Measurements from ENCODE around the gene TDRD12. TPM values are rescaled to one million over a fixed set of nuclear protein-coding genes. Genes with fewer than 3 reads are reported as not detected.
"Not testable (repeated sequence)": the region's sequence is repeated elsewhere in the genome, so short reads cannot be mapped to it uniquely, and the experiment has no call there.

Gene TDRD12
- total RNA-seq, 4 donors from 2014 or later = 2.0 to 5.7 TPM; not detected in 2

DNA sequence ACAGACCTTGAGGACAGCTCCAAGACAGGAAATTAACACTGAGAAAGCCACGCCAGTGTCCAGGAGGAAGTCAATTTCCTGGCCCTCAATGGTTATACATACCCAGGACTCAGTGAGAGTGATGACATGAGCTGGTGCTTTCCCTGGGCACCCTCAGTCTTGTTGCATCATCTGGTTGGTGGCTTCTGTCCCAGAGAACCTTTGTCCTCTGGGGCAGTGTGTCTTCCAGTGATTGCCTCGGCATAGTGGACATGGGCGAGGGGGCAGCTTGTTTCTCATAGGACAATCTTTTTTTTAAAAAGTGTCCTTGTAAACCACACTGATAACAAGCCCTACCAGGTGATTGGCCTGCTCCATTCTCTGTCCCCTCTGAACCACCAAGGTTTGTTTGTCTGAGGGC, 22.8 kb upstream of the TDRD12 start:
- intact Hi-C loops (cut with DNase I; ENCODE audit: low total_unique reads); H3K9me3 ChIP-seq; H3K36me3 ChIP-seq; H3K4me1 ChIP-seq; H3K27me3 ChIP-seq; H3K4me3 ChIP-seq; DNase-seq; H3K27ac ChIP-seq: not testable (repeated sequence)

DNA sequence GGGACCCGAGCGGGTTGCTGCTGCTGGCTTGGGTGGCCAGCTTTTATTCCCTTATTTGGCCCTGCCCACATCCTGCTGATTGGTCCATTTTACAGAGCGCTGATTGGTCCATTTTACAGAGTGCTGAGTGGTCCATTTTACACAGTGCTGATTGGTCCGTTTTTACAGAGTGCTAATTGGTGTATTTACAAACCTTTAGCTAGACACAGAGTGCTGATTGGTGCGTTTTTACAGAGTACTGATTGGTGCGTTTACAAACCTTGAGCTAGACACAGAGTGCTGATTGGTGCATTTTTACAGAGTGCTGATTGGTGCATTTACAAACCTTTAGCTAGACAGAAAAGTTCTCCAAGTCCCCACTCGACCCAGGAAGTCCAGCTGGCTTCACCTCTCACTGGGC, 19.4 kb upstream of the TDRD12 start:
- DNase-seq; H3K36me3 ChIP-seq; H3K27ac ChIP-seq; H3K4me1 ChIP-seq; H3K27me3 ChIP-seq; H3K4me3 ChIP-seq; intact Hi-C loops (cut with DNase I; ENCODE audit: low total_unique reads): not testable (repeated sequence)
- H3K9me3 ChIP-seq = peaks cover 0 to 20% of the 10 kb centered on the region in 2 donors

DNA sequence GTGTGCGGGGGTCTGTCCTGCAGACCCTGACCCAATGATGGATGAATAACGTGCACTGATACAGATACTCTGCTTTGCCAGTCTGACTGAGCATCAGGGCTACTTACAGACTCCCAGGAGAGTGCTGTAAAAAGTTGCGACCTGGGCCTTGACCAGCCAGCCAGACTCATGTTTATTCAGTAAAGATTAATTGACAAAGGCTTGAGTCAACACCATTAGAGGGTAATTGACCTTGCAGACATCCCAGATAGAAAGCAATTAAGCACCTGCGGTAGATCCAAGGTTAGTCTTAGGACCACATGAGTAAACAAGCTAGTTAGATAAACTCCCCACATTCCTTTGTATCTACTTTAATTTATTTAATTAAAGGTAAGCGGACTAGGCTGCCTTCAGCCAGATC, 17.6 kb upstream of the TDRD12 start:
- TF ChIP-seq, protein P1, sequence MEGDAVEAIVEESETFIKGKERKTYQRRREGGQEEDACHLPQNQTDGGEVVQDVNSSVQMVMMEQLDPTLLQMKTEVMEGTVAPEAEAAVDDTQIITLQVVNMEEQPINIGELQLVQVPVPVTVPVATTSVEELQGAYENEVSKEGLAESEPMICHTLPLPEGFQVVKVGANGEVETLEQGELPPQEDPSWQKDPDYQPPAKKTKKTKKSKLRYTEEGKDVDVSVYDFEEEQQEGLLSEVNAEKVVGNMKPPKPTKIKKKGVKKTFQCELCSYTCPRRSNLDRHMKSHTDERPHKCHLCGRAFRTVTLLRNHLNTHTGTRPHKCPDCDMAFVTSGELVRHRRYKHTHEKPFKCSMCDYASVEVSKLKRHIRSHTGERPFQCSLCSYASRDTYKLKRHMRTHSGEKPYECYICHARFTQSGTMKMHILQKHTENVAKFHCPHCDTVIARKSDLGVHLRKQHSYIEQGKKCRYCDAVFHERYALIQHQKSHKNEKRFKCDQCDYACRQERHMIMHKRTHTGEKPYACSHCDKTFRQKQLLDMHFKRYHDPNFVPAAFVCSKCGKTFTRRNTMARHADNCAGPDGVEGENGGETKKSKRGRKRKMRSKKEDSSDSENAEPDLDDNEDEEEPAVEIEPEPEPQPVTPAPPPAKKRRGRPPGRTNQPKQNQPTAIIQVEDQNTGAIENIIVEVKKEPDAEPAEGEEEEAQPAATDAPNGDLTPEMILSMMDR (IDR thresholded peaks at IDR 0.05) = no peak
- no peak for TF ChIP-seq POLR2A (IDR thresholded peaks at IDR 0.05)
- intact Hi-C loops (cut with DNase I; ENCODE audit: low total_unique reads) = no loop called here
- Histone ChIP-seq H3K36me3 (no peaks in the 10 kb centered on the region), H3K4me1 (no peaks in the 10 kb centered on the region), H3K27ac (no peak overlapping the region), H3K4me3 (no peak overlapping the region), H3K9me3 (peaks cover 0 to 20% of the 10 kb centered on the region in 2 donors), H3K27me3 (no peaks in the 10 kb centered on the region)
- no peak for DNase-seq

DNA sequence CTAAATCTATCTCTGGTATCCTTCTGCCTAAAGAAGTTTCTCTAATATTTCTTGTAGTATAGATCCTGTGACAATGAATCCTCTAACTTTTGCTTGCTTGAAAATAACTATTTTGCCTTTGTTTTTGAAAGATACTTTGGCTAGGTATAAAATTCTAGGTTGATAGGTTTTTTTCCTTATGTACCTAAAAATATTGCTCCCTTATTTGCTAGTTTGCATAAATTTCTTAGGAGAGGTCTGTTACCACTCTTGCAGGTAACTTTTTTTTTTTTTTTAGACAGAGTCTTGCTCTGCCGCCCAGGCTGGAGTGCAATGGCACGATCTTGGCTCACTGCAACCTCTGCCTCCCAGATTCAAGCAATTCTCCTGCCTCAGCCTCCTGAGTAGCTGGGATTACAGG, 15.6 kb upstream of the TDRD12 start:
- H3K4me3 ChIP-seq; H3K4me1 ChIP-seq; H3K27ac ChIP-seq; H3K36me3 ChIP-seq; intact Hi-C loops (cut with DNase I; ENCODE audit: low total_unique reads); DNase-seq; H3K27me3 ChIP-seq: not testable (repeated sequence)
- H3K9me3 ChIP-seq = peaks cover 0 to 17% of the 10 kb centered on the region in 2 donors

DNA sequence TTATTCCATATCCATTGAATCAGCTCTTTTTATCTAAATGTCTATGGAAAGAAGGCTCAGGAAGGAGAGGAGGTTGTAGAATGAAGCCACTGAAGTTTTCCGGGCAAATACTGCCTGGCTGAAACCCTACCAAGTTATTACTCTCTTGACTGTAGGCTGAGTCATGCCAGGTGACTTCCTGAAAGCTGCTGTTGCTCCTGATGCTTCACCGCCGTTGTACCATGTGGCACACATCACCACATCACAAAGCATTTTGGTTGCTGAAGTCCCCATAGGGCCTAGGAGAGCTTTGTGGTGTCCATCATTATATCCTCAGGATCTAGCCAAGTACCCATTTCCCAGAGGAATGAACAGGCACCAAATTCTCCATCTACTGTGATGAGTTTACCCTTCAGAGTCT, 11.1 kb upstream of the TDRD12 start:
- no peak overlapping the region for H3K4me3 ChIP-seq
- peaks cover 0 to 10% of the 10 kb centered on the region in 2 donors for H3K9me3 ChIP-seq
- H3K27ac ChIP-seq = no peak overlapping the region
- TF ChIP-seq, protein P1 (IDR thresholded peaks at IDR 0.05) = no peak
- no peak for TF ChIP-seq POLR2A (IDR thresholded peaks at IDR 0.05)
- H3K27me3 ChIP-seq = no peaks in the 10 kb centered on the region
- intact Hi-C loops (cut with DNase I; ENCODE audit: low total_unique reads) = no loop called here
- H3K4me1 ChIP-seq = no peaks in the 10 kb centered on the region
- no peak for DNase-seq
- no peaks in the 10 kb centered on the region for H3K36me3 ChIP-seq

DNA sequence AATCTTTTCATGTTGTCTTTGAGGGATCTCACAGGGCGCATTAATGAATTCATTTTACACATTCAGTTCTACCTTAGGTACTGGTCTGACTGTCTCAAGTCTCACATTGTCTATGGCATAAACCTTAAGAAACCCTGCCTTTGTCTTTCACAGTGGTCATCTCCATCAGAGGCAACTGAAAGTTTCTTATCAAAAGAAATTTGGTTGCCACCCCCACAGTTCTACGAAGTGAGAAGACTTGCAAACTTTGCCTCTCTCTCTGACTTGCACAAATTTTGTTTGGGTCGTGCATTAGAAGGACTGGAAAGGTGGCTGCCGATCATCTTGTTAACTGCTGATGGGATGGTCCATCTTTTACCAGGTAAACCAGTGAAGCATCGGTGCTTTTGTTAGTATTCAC, 10.5 kb upstream of the TDRD12 start:
- TF ChIP-seq POLR2A (IDR thresholded peaks at IDR 0.05) = no peak
- TF ChIP-seq, protein P1 (IDR thresholded peaks at IDR 0.05) = no peak
- intact Hi-C loops (cut with DNase I; ENCODE audit: low total_unique reads) = no loop called here
- H3K36me3 ChIP-seq = no peaks in the 10 kb centered on the region
- DNase-seq = no peak
- no peak overlapping the region for H3K27ac ChIP-seq
- no peak overlapping the region for H3K4me3 ChIP-seq
- H3K9me3 ChIP-seq = peaks cover 0 to 6% of the 10 kb centered on the region in 2 donors
- no peaks in the 10 kb centered on the region for H3K4me1 ChIP-seq
- H3K27me3 ChIP-seq = no peaks in the 10 kb centered on the region

DNA sequence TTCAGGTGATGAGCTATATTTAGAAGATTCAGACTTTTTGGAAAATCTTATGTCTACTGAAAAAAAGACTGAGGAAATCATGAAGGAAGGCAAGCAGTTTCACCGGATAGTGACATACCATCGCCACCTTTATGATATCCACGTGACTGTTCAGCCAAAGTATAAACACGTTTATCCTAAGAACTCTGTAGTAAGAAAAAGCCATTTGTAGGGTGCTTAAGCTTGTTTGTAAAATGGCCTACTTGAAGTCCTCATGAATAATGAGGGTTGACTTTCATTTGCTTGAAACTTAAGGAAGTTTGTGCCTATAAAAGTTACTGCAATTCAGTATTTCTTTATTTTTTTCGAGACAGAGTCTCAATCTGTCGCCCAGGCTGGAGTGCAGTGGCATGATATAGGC, 7.8 kb upstream of the TDRD12 start:
- DNase-seq = no peak
- H3K27me3 ChIP-seq = no peaks in the 10 kb centered on the region
- H3K36me3 ChIP-seq = no peaks in the 10 kb centered on the region
- H3K27ac ChIP-seq = no peak overlapping the region
- TF ChIP-seq POLR2A (IDR thresholded peaks at IDR 0.05) = no peak
- H3K9me3 ChIP-seq = no peaks in the 10 kb centered on the region
- intact Hi-C loops (cut with DNase I; ENCODE audit: low total_unique reads) = no loop called here
- no peaks in the 10 kb centered on the region for H3K4me1 ChIP-seq
- H3K4me3 ChIP-seq = no peak overlapping the region

DNA sequence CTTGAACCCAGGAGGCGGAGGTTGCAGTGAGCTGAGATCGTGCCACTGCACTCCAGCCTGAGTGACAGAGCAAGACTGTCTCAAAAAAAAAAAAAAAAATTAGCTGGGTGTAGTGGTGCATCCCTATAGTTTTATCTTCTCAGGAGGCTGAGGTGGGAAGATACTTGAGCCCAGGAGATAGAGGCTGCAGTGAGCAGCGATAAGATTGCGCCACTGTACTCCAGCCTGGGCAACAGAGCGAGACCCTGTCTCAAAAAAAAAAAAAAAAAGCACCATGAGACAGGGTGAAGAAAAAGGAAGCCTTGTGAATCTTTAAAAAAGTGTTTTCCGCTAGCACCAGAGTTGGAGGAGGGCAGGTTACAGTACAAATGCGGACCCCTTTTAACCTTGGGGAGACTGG, 3.4 kb upstream of the TDRD12 start:
- H3K27me3 ChIP-seq; H3K36me3 ChIP-seq; H3K4me1 ChIP-seq; DNase-seq; H3K27ac ChIP-seq; H3K4me3 ChIP-seq; intact Hi-C loops (cut with DNase I; ENCODE audit: low total_unique reads); H3K9me3 ChIP-seq: not testable (repeated sequence)
